GM21390 (cell line): ENCODE results near the gene TBC1D7.
"Not testable (repeated sequence)": the region's sequence is repeated elsewhere in the genome, so short reads cannot be mapped to it uniquely, and the experiment has no call there.

ENCODE experiments used
- ATAC-seq: cut with Tn5 transposase; IDR thresholded peaks from one replicate; pipeline ENCODE4 v1.9.1; 2021; ENCODE audit not compliant: unreplicated experiment

Gene TBC1D7

DNA sequence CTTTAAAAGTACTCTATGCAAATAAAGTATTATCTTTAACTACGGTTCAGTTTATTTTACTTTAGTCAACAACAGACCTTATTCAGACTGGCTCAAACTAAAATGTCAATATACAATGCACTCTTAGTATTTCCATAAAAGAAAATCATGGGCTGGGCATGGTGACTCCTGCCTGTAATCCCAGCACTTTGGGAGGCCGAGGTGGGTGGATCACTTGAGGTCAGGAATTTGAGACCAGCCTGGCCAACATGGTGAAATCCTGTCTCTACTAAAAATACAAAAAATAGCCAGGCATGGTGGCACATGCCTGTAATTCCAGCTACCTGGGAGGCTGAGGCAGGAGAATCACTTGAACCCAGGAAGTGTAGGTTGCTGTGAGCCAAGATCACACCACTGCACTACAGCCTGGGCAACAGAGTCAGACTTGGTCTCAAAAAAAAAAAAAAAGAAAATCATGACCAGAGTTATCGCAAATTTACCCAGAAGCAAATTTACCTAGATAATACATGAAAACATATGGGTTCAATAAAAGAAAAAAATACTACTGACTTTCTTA, 2.2 kb downstream of the TBC1D7 start:
- not testable (repeated sequence) for ATAC-seq

DNA sequence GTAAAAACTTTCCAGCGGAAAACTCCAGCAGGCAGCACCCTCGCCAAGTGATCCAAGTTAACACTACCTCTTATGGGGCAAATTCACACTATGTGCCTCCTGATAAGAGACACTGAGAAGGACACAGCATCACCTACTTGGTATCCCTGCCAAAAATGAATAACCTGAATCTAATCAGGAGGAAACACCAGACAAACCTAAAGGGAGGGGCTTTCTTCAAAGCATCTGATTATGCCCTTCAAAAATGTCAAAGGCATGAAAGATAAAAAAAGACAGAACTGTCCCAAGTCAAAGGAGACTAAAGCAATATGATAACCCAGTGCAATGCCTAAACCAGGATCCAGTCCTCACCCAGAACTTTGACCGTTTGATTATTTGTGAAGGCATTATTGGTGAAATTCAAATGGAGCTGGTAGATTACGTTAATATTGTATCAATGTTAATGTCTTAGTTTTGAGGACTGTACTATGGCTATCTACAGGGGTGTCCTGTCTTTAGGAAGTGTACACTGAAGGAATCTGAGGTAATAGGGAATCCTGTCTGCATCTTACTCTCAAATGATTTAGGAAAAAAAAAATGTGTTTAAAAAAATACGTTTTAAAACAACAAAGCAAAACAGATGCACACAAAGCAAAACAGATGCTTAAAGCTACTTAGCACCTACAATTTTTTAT, 8.3 kb downstream of the TBC1D7 start:
- ATAC-seq: no peak

DNA sequence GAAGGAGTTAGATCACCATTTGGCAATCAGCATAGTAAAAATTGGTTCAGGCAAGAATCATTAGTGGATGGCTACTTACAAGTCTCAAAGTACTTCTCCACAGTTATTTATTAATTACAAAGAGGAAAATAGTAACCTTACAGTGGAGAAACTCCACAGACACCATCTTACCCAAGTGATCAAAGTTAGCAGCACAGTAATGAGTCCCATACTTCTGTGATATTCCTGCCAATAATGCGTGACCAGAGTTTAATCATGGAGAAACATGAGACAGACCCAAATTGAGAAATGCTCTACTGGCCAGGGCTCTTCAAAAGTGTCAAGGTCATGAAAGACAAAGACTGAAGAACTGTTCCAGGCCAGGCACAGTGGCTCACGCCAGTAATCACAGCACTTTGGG, 9.5 kb downstream of the TBC1D7 start:
- ATAC-seq: no peak

DNA sequence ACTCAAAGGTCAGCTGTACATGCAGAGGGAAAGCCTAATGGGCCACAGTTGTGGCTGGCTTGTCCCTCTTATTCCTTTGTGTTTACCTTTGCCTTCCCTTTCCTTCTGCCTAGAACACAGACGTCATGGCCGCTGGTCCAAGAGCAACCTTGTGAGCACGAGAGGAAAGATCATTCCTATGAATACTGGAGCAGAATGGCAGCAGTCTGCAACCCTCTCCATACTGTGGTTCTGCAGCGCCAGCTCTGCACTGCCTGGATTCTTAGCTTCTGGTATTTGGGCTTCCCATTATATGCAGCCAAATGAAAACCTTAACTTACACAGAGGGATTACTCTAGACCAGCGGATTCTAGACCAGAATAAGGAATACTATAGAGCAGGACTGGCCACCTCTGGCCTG, 12.4 kb downstream of the TBC1D7 start:
- ATAC-seq: no peak

DNA sequence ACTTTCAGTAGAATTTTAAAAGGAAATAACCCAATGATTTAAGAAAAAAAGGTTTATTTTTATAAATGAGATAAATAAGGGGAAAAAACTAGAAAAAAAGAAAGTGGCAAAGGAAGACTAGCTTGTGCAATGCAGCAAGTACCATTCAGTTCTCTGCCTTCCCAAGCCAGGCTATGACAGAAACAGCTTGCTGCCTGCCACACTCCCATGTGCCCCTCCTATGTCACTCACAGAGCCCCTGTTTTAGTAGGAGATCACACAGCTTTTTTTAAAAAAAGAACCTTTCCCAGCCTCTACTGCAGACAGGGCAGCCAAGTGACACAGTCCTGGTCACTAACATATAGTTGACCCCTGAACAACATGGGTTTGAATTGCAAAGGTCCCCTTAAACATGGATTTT, 13.5 kb downstream of the TBC1D7 start:
- no peak for ATAC-seq

DNA sequence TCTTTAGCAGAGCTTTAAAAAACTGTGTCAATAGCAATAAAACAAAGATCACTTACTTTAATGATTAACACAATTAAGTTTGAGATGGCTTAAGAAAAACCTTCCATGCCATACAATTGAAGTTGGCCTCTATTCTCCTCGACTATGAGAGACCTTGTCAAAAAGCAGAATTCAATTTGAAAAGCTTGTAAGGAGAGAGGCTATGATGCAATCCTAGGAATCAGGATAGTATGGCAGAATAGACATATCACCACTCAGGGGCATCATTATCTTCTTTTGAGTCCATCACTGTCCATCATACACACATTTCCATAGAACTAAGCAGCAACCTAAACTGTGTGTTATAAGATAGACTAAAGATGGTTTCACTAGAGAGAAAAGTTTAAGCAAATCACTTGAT, 17.2 kb downstream of the TBC1D7 start:
- no peak for ATAC-seq

DNA sequence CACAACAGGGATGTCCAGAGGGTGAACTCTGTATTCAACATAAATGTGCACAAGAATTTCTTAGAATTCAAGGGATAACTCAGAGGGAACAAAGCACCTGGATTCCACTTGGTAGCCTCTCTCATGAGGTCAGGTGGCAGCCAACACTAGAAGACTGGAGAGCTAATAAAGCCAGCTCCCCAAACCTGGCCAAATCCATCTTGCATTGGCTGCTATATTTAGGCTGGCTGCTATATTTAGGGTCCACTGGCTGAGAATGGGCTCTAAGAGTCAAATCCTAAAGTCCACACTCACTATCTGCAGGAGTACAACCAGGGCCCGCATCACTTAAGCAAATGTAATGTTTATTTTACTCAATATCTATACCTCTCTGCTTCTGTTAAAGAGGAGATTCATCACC, 20.0 kb downstream of the TBC1D7 start:
- no peak for ATAC-seq

DNA sequence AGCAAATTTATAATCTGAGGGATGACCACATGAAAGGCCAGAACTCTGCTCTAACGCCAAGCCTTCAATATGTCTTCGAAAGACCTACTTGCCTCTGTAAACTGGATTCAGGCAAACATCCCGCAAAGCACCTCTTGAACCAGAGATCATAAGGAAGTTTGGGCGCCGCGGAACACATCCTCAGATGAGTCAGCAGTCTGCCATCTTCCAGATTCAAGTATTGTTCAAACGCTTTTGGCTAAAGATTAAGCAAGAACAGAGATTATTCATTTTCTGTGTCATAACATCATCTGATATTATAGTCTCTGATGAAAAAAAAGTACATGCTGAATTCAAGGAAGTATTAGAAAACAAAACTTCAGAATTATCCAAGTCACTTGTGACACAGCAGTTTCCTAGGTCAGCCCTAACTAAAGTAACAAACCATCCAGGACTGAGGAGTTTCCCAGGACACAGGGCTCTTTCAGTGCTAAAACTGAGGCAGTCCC, 20.8 kb downstream of the TBC1D7 start:
- no peak for ATAC-seq

DNA sequence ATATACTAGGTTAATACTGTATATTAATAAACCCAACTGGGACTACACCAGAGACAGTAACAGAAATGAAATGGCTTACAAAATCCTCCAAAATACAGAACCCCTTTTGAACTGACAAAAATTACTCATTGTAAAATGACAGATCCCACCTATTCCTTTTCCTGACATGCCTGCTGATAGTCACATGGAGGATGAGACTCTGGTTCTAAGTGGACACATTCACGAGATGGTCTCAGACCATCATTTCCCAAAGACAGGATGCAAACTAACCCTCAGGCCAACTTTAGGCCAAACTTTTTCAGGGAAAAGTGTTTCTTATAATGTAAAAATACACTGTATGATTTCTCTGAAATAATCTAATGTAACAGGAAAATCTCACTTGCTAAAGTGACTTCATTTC, 22.5 kb downstream of the TBC1D7 start:
- no peak for ATAC-seq

DNA sequence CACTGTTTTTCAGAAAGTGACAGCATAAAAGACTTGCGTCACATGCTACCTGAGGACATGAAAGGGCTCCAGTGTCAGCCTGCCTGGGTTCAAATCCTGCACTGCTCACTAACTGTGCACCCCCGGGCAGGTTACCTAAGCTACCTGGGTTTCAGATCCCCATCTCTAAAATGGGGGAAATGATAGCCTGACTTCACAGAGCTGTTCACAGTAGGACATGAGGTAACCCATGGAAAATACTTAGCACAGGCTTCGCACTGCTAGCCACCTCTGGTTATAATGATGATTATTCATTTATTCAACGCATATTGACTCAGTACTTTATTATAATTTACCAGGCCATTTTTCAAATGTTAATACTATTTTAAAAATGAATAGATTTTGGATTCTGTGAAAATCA, 23.0 kb downstream of the TBC1D7 start:
- ATAC-seq: no peak

DNA sequence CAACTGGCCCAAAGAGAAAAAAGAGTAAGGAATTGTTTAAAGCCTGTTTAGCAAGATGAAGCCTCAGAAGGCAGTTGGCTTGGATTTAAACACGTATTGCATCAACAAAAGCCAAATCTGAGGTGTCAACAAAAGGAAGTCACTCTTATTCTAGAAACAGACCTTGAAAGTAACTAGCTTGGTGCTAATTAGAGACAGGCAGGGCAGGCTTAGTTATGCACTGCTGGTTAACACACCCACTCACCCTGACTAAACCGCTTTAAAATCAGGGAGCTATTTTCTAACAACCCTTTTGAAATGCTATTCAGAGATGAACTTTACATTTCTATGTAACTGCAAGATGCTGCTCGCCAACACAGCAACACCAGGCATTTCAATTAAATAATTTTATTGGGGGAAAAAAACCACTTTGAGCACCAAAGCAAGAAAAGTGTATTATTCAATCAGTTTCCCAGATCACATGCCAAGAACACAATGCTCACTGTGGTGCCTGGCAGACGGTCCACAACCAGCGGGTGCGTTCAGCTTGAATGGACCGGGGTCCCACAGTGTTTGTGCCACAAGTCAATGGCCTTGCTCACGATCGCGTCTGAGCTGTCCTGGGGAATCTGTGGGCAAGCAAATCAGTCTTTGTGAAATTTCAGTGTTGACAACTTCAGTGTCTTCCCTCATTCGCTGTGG, 23.6 kb downstream of the TBC1D7 start:
- ATAC-seq: peak; percentile 60

DNA sequence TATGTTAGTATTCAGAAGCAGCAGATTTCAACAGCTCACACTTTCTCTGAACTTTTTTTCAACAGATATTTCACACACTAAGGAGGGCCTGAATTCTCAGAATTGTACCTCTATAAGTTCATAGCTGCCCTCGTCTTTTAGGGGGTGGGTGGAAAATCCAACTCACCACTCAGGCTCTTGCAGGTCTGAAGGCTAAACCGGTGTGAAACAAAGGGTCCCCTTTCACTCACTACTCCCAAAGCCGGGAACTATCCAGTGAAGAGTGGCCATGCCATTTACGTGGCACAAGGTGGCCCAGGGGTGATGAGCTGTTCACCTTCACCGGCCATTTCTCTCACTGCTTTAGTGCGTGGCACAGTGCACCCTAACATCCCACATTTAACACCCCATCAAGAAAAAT, 24.2 kb downstream of the TBC1D7 start:
- ATAC-seq: no peak

DNA sequence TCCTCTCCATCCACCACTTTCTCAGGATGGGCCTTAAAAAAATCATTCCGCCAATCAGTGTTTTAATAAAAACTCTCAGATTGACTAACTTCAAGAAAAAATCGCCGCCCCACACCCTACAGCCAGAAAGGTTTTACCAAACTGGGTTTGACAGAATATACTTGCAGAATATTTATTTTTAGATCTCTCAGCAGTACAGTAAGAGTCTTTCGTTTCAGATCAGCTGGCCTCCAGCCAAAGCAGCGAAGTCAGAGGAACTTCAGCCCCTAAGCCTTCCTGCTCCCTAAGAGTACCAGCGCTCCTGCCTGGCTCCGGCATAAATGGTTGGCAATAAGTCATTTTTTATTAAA, 24.7 kb downstream of the TBC1D7 start:
- ATAC-seq: peak; percentile 49

DNA sequence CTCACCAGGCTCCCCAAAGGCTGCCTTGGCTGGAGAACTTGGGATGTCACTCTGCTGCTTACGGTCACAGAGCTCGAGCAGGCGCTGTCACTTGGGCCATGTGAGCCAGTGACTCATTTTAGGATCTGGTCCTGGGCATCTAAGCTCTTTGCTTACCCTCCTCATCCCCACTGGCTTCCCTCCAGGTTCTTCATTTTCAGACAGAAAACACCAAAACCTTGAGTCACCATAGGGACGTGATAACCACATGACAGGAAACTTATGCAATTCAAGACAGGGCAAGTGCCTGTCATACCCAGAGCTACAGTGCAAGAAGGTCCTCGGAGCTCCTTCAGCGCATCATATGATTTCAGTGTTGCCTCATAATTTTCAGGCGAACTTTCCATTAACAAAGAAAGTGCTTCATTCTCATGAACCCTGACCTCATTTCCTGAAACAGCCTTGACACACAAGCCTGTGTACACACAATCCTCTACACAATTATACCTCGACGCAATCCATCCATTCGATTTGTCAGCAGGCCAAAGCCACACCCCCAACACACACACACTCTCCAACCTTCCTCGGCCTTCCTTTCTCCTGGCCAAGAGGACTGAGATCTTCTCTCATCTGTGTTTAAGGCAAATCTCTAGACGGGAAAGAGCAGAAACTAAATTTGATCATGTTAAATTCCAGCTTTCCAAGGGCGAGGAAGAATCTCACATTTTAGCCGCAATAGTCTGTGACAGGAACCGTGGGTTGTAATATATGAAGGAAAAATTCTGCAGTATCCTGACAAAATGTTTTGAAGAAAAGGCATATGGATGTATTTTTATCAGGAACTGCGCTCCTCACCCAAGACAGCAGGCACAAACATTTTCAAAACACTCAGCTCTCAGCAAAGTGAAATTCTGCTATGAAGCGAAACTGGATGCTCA, 25.3 kb downstream of the TBC1D7 start:
- peak; percentile 68 for ATAC-seq

DNA sequence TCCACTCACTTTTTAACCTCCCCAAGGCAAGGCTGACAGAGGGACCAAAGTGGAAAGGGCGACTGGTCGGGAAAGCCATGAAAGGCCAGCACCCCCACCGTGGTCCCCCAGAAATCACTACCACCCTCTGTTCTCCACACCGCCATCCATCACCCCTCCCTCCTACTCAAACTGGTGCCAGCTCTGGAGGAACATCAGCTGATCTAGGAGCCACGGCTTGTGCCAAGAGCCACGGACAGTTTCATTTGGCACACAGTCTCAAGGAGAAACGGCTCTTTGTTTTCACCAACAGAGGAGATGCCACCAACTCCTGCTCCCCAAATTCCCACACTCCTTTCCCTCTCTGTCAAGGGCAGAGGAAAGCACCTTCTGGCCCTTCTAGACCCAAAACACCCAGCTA, 26.0 kb downstream of the TBC1D7 start:
- no peak for ATAC-seq

DNA sequence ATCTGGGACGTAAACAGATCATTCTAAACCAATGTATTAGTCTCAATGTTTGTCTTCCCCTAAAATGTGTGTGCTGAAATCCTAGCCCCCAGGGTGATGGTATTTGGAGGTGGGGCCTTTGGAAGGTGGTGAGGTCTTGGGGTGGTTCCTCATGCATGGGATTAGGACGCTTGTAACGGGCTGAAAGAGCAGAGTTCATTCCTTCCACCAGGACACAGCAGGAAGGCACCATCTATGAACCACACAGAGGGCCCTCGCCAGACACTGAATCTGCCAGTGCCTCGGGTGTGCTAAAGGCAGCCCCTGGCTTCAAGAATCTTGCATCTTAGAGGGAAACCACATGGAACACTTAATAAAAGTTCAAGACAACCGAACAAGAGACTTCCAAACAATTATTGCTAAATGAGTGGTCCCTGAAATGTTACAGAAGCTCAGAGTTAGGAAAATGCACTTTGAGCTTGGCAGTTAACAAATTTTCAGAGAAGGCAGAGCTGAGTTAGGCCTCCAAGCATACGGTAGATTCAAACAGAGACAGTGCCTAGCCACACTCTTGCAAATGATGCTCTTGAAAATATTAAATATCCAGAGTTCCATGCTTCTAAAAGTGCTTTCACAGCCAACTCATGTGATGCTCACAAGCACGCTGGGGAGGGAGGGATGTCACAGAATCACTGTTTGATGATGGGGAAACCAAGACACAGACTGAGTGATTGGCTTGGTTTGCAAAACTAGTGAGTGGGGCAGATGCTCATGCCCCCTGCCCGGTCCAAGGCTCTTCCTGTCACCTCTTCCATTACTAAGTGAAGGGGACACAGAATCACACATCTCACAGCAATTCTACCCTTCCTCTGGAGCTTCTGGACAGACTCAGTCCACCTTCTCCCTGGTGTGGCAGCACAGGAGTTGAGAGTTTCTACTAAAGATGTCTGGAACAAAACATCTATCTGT, 27.4 kb downstream of the TBC1D7 start:
- no peak for ATAC-seq

DNA sequence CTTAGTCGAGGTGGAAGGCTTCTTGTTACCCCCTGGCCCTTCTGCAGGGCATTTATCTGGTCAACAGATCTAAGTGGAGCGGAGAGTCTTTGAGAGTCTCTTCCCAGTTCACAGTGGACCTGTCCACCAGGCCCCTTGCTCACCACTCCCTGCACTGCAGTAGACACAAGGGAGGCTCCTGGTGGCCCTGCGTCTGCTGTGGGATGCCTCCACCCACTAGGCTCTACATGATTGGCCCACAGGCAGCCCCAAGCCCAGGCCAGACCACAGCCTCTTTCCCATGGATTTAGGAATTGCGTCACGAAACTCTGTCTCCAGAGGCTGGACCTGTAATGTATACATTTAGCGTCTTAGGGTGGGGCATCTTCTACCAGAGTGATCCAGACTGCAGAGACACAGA, 28.4 kb downstream of the TBC1D7 start:
- no peak for ATAC-seq

DNA sequence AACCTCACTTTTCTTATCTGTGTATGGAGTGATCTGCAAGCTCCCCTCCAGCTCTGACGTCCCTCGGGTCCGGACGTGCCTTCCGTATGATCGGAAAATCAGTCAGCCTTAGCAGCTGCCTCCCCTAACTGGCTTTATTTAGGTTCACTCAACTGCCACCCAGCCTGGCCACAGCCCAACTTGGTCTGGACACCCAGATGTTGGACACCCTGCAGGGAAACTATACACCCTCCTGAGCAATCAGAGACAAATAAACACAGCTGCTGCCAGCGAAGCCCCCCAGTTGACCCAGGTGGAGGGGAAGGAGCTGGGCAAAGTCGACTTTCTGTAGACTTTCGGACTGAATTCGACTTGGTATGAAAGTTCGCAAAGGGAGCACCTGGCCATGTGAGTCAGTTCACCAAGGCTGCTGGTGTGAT, 28.9 kb downstream of the TBC1D7 start:
- no peak for ATAC-seq

DNA sequence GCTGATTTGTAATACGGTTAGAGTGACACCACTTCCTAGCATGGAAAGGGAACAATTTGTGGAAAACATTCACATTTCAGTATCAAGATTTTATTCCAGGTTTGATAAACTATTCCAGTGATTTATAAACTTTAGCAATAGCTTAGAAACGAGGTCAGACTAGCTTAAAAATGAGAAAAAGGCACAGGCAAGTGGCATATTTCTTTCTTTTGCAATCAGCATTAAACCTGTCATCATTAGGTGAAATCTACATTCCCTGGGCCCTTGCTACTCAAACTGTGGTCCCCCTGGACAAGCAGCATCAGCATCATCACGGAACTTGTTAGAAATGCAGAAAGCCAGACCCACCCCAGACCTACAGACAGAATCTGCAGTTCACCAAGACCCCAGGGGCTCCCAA, 29.9 kb downstream of the TBC1D7 start:
- ATAC-seq: no peak

DNA sequence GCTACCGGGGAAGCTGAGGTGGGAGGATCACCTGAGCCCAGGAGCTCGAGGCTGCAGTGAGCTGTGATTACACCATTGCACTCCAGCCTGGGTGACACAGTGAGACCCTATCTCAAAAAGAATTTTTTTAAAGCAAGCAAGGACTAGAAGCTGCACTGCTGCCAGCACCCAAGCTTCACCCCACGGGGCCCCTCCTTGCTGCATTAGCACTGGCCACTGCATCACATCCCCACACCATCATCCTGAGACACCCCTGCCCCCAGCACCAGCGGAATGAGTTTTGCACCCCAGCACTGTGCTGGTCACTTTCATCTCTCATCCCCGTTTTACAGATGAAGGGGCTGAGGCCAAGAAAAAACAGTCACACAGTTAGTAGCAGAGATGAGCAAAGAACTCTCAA, 30.9 kb downstream of the TBC1D7 start:
- no peak for ATAC-seq
